C4-2B (cell line): Measurements from ENCODE around the gene CXXC5.

Experiments
- CTCF ChIP-seq: fragments of 450-650 bp; conservative IDR thresholded peaks from 2 replicates; pipeline ENCODE4 v1.5.1; 2017; ENCODE audit warnings: mild to moderate bottlenecking
- ZFX ChIP-seq: fragments of 450-650 bp; IDR thresholded peaks from 2 replicates; pipeline ENCODE4 v1.6.1; 2017

GRCh38 chr5:139658928-139659667 is 10.9 kb downstream of the CXXC5 start:
- TF ChIP-seq CTCF (no peak), ZFX (no peak)
